ENCODE data around the gene EFCAB13.

- no peak for TF ChIP-seq CTCF (IDR thresholded peaks at IDR 0.05)
- no peak for TF ChIP-seq POLR2A (IDR thresholded peaks at IDR 0.05)
Observed at GRCh38 chr17:47352848-47353247, 29.1 kb downstream of the EFCAB13 start.

Measured in right lobe of liver (tissue), 4 donors.